NCI-H526 treated with DMSO at 0.1 percent for 48 hours (cell line): ENCODE results near the gene ARID4B.
A peak's percentile ranks its signal among the peaks of the same experiment; 100 is the strongest.
"Not testable (repeated sequence)": the region's sequence is repeated elsewhere in the genome, so short reads cannot be mapped to it uniquely, and the experiment has no call there.

Source experiments
- DNase-seq: peaks from one replicate; lab custom pipeline; 2025; lab: John Stamatoyannopoulos, UW

The ARID4B gene

GRCh38 chr1:235160957-235161684 is 166.9 kb downstream of the ARID4B start, which contains the start of gene RBM34:
Gene RBM34 (minus strand): TSS chr1:235161250. CDS start chr1:235161226, 24 bp downstream.
- peak; percentile 74 for DNase-seq

- no peak for DNase-seq
Observed at GRCh38 chr1:235160383-235160956, 167.5 kb downstream of the ARID4B start.

- not testable (repeated sequence) for DNase-seq
Observed at GRCh38 chr1:235159930-235160329, 168.0 kb downstream of the ARID4B start.

DNA sequence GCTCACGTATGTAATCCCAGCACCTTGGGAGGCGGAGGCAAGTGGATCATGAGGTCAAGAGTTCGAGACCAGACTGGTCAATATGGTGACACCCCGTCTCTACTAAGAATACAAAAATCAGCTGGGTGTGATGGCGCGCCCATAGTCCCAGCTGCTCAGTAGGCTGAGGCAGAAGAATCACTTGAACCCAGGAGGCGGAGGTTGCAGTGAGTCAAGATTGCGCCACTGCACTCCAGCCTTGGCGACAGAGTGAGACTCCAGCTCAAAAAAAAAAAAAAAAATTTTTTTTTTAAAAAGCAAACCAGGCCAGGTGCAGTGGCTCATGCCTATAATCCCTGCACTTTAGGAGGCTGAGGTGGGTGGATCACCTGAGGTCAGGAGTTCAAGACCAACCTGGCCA is 168.7 kb downstream of the ARID4B start:
- DNase-seq: not testable (repeated sequence)

DNA sequence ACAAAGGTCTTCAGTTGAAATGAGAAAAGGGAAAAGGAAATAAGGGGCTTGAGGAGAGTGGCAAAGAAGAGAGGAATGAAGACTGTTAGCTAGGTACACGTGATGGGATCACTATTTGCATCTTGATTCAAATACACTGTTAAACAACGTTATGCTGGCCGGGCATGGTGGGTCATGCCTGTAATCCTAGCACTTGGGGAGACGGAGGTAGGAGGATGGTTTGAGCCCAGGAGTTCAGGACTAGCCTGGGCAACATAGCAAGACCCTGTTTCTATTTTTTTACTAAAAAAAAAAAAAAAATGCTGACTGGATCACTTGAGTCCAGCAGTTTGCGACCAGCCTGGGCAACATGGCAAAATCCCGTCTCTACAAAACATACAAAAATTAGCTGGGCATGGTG is 169.3 kb downstream of the ARID4B start:
- DNase-seq: no peak

DNA sequence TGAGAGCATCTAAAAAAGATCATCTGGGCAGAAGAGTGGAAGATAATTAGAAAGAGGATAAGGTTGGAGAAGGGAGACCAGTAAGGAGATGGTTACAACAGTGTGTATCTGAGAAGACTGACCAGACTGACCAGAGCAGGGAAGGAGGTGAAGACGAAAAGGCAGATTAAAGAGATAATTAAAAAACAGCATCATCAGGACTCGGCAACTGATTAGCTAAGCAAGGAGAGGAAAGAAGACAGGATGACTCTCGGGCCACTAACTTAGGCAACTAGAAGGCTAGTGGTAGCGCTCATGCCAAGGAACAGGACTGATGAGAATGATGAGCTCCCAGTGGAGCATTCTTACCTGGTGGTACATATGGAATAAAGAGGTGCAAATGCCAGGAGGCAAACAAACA is 170.8 kb downstream of the ARID4B start:
- no peak for DNase-seq

- DNase-seq: no peak
Observed at GRCh38 chr1:235156740-235157139, 171.2 kb downstream of the ARID4B start.

DNA sequence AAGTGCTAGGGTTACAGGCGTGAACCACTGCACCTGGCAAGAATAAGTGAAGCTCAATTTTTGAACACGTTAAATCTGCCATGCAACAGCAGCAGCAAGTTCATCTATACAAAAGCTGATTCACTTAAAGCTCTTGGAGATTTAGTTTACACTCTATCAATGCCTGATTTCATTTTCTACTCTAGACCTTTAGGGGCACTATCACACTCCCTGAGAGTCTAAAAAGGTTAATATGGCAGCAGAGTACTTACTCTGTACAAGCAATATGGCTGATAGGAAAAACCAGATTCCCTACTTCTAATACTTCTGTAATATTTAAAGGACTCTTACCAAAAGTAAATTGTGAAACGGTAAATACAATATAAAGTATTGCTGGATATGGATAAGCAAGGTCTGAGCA is 171.7 kb downstream of the ARID4B start:
- DNase-seq: no peak

- DNase-seq: no peak
Observed at GRCh38 chr1:235152235-235152634, 175.7 kb downstream of the ARID4B start.

GRCh38 chr1:235151033-235151432 is 176.9 kb downstream of the ARID4B start:
- no peak for DNase-seq

DNA sequence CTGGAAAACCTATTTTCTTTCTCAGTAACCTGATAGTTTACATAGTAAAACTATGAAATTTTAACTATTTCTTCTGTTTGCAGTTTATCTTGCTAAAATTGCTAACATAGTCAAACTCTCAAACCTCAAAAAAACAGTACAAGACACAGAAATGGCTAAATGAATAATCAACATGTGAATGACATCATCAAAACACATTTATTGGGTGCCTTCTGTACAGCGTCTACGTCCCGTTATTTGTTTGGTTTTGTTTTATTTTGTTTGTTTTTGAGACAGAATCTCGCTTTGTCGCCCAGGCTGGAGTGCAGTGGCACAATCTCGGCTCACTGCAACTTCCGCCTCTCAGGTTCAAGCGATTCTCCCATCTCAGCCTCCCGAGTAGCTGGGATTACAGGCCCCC is 178.2 kb downstream of the ARID4B start:
- DNase-seq: no peak

- no peak for DNase-seq
Observed at GRCh38 chr1:235147269-235147668, 180.7 kb downstream of the ARID4B start.

GRCh38 chr1:235145639-235146038 is 182.3 kb downstream of the ARID4B start:
- DNase-seq: no peak

DNA sequence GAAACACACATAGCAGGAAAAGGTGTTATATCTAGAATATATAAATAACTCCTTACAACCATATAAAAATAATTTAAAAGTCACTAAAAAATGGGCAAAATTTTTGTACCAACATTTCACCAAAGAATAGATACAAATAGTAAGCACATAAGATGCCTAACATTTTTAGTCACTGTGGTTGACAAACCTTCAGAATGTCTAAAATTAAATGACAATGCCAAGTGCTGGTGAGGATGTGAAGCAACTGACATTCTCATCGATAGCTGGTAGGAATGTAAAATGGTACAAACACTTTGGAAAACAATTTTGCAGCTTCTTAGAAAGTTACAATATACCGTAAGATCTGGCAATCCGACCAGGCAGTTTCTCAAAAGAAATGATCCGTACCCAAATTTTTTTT is 185.0 kb downstream of the ARID4B start:
- DNase-seq: no peak

GRCh38 chr1:235139315-235139714 is 188.7 kb downstream of the ARID4B start:
- DNase-seq: no peak

DNA sequence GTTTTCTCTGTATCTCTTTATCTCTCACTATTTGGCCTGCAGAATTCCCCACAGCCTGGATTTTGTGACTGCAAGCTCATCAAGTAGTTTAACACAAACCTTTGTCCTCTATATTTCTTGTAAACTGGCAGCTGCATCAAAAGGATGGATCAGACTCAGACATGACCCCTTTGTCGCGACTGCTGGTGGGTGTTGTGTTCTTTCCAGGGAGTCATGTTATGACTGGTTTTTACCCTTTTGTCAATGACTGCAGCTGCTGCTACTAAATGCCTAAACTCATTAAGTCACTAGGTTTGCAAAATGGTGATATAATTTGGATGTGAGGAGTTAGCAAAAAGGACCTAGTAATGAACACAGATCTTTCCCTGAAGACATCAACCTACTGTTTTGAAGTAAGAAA is 189.2 kb downstream of the ARID4B start:
- DNase-seq: no peak

GRCh38 chr1:235136111-235136510 is 191.9 kb downstream of the ARID4B start:
- DNase-seq: no peak

DNA sequence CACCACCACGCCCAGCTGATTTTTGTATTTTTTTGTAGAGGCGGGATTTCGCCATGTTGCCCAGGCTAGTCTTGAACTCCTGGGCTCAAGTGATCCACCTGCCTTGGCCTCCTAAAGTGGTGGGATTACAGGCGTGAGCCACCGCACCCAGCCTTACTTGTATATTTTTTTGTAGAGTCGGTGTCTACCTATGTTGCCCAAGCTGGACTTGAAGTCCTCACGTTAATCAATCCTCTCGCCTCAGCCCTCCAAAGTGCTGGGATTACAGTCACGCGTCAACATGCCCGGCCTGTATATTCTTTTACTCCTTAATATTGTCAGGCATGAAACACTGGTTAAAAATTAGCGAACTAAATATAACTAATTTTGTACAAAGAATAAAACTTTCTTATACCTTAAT is 193.8 kb downstream of the ARID4B start:
- DNase-seq: no peak

DNA sequence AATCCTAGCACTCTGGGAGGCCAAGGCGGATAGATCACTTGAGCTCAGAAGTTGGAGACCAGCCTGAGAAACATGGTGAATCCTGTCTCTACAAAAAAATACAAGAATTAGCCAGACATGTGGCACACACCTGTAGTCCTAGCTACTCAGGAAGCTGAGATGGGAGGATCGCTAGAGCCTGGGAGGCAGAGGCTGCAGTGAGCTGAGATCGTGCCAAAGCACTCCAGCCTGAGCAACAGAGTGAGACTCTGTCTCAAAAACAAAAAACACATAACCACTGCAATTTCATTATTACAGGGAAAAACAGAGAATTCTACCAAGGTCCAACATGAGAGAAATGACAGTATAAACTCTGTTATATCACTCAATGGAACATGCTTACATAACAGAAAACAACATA is 194.9 kb downstream of the ARID4B start:
- no peak for DNase-seq

GRCh38 chr1:235131961-235132360 is 196.0 kb downstream of the ARID4B start:
- no peak for DNase-seq

- DNase-seq: no peak
Observed at GRCh38 chr1:235130766-235131270, 197.2 kb downstream of the ARID4B start.

- no peak for DNase-seq
Observed at GRCh38 chr1:235129774-235130570, 198.0 kb downstream of the ARID4B start.
